HG03045 (cell line): ENCODE results near the gene DNM1L.

Experiments used
- ATAC-seq: cut with Tn5 transposase; IDR thresholded peaks from one replicate; pipeline ENCODE4 v1.9.1; 2021; ENCODE audit warnings: mild to moderate bottlenecking, moderate library complexity; ENCODE audit not compliant: unreplicated experiment

Gene DNM1L

GRCh38 chr12:32755654-32756475 lies 76.8 kb downstream of the DNM1L start, which contains the start of gene YARS2:
YARS2 (minus strand) TSS chr12:32755897; CDS start chr12:32755874, 23 bp downstream.
- ATAC-seq = peak; percentile 94

GRCh38 chr12:32756476-32757066 lies 77.5 kb downstream of the DNM1L start:
- ATAC-seq = no peak

- no peak for ATAC-seq
These were observed 78.1 kb downstream of the DNM1L start for GRCh38 chr12:32757157-32757556.

GRCh38 chr12:32761716-32762115 lies 82.6 kb downstream of the DNM1L start:
- no peak for ATAC-seq

- ATAC-seq = no peak
These were observed 86.8 kb downstream of the DNM1L start for GRCh38 chr12:32765906-32766305.

GRCh38 chr12:32768518-32768917 lies 89.4 kb downstream of the DNM1L start:
- ATAC-seq = no peak

- no peak for ATAC-seq
These were observed 91.0 kb downstream of the DNM1L start for GRCh38 chr12:32770141-32770540.

GRCh38 chr12:32773691-32774090 lies 94.6 kb downstream of the DNM1L start:
- ATAC-seq = no peak

GRCh38 chr12:32776258-32776657 lies 97.2 kb downstream of the DNM1L start:
- ATAC-seq = no peak

GRCh38 chr12:32777159-32777558 lies 98.1 kb downstream of the DNM1L start:
- ATAC-seq = no peak

GRCh38 chr12:32777691-32778175 lies 98.6 kb downstream of the DNM1L start:
- ATAC-seq = no peak

GRCh38 chr12:32780071-32780470 lies 101.0 kb downstream of the DNM1L start:
- no peak for ATAC-seq

- no peak for ATAC-seq
These were observed 103.9 kb downstream of the DNM1L start for GRCh38 chr12:32783029-32783428.

- ATAC-seq = no peak
These were observed 106.5 kb downstream of the DNM1L start for GRCh38 chr12:32785557-32785956.

- ATAC-seq = no peak
These were observed 109.3 kb downstream of the DNM1L start for GRCh38 chr12:32788405-32788804.

GRCh38 chr12:32789446-32789845 lies 110.3 kb downstream of the DNM1L start:
- ATAC-seq = no peak

GRCh38 chr12:32789916-32790315 lies 110.8 kb downstream of the DNM1L start:
- ATAC-seq = no peak

GRCh38 chr12:32794281-32794680 lies 115.2 kb downstream of the DNM1L start:
- ATAC-seq = no peak
